ENCODE data around the gene NOX4. TPM values are rescaled to one million over a fixed set of nuclear protein-coding genes. Genes with fewer than 3 reads are reported as not detected.
"Not testable (repeated sequence)": the region's sequence is repeated elsewhere in the genome, so short reads cannot be mapped to it uniquely, and the experiment has no call there.

NOX4 gene
- total and polyA plus RNA-seq, 8 donors = 0.28 to 2.8 (median 0.50) TPM; not detected in 3

GRCh38 chr11:89416961-89417360 is 74.2 kb downstream of the NOX4 start:
- no peak overlapping the region for H3K4me3 ChIP-seq
- TF ChIP-seq EP300 (IDR thresholded peaks at IDR 0.05) = no peak
- TF ChIP-seq POLR2A (IDR thresholded peaks at IDR 0.05) = no peak
- no peaks in the 10 kb centered on the region for H3K36me3 ChIP-seq
- no peak for DNase-seq
- no peaks in the 10 kb centered on the region for H3K9me3 ChIP-seq
- intact Hi-C loops (cut with DNase I; ENCODE audit: low total_unique reads) = no loop called here
- no peaks in the 10 kb centered on the region for H3K4me1 ChIP-seq
- H3K27ac ChIP-seq = no peak overlapping the region
- no peaks in the 10 kb centered on the region for H3K27me3 ChIP-seq
- 36 to 59% (median 53%) methylated on average over 2 of the region's 2 CpGs for WGBS, 5 donors

- H3K27me3 ChIP-seq; H3K27ac ChIP-seq; H3K4me1 ChIP-seq; DNase-seq; H3K4me3 ChIP-seq; H3K9me3 ChIP-seq; intact Hi-C loops (cut with DNase I; ENCODE audit: low total_unique reads); H3K36me3 ChIP-seq: not testable (repeated sequence)
- 93 to 96% (median 95%) methylated on average over 3 of the region's 3 CpGs for WGBS, 5 donors
Observed at GRCh38 chr11:89411112-89411511, 80.1 kb downstream of the NOX4 start.

- H3K4me3 ChIP-seq; intact Hi-C loops (cut with DNase I; ENCODE audit: low total_unique reads); H3K4me1 ChIP-seq; H3K36me3 ChIP-seq; H3K9me3 ChIP-seq; H3K27me3 ChIP-seq; H3K27ac ChIP-seq; DNase-seq: not testable (repeated sequence)
- WGBS, 5 donors = 63 to 91% (median 76%) methylated on average over 1 of the region's 1 CpG
Observed at GRCh38 chr11:89410666-89411065, 80.5 kb downstream of the NOX4 start.

GRCh38 chr11:89408441-89408840 is 82.7 kb downstream of the NOX4 start:
- WGBS, 5 donors = 70 to 80% (median 78%) methylated on average over 2 of the region's 2 CpGs

GRCh38 chr11:89405629-89406028 is 85.5 kb downstream of the NOX4 start:
- 70 to 91% (median 85%) methylated on average over 1 of the region's 1 CpG for WGBS, 5 donors
- no peaks in the 10 kb centered on the region for H3K36me3 ChIP-seq
- no peak overlapping the region for H3K27ac ChIP-seq
- TF ChIP-seq CTCF (IDR thresholded peaks at IDR 0.05) (no peak), POLR2A (IDR thresholded peaks at IDR 0.05) (no peak), EP300 (IDR thresholded peaks at IDR 0.05) (no peak), POLR2AphosphoS5 (IDR thresholded peaks at IDR 0.05) (no peak)
- H3K27me3 ChIP-seq = no peaks in the 10 kb centered on the region
- DNase-seq = no peak
- no peaks in the 10 kb centered on the region for H3K9me3 ChIP-seq
- intact Hi-C loops (cut with DNase I; ENCODE audit: low total_unique reads) = no loop called here
- no peak overlapping the region for H3K4me3 ChIP-seq
- no peaks in the 10 kb centered on the region for H3K4me1 ChIP-seq

More at GRCh38 chr11:89408441-89408840, 82.7 kb downstream of the NOX4 start:
- H3K4me1 ChIP-seq; intact Hi-C loops (cut with DNase I; ENCODE audit: low total_unique reads); H3K27ac ChIP-seq; H3K27me3 ChIP-seq; DNase-seq; H3K4me3 ChIP-seq; H3K36me3 ChIP-seq; H3K9me3 ChIP-seq: not testable (repeated sequence)

GRCh38 chr11:89391654-89392053 is 99.5 kb downstream of the NOX4 start:
- H3K27ac ChIP-seq; H3K27me3 ChIP-seq; intact Hi-C loops (cut with DNase I; ENCODE audit: low total_unique reads); H3K4me1 ChIP-seq; H3K4me3 ChIP-seq; H3K9me3 ChIP-seq; H3K36me3 ChIP-seq; DNase-seq: not testable (repeated sequence)
- 47 to 75% (median 71%) methylated on average over 1 of the region's 1 CpG for WGBS, 5 donors

- intact Hi-C loops (cut with DNase I; ENCODE audit: low total_unique reads); H3K36me3 ChIP-seq; H3K27me3 ChIP-seq; H3K27ac ChIP-seq; H3K4me1 ChIP-seq; DNase-seq; H3K4me3 ChIP-seq: not testable (repeated sequence)
- 86 to 92% (median 92%) methylated on average over 3 of the region's 3 CpGs for WGBS, 5 donors
- peaks cover 0 to 21% (median 7%) of the 10 kb centered on the region in 4 donors for H3K9me3 ChIP-seq
Observed at GRCh38 chr11:89387501-89387900, 103.7 kb downstream of the NOX4 start.

- intact Hi-C loops (cut with DNase I; ENCODE audit: low total_unique reads); H3K27me3 ChIP-seq; H3K4me1 ChIP-seq; H3K27ac ChIP-seq; DNase-seq; H3K36me3 ChIP-seq; H3K4me3 ChIP-seq: not testable (repeated sequence)
- H3K9me3 ChIP-seq = peaks cover 0 to 21% (median 7%) of the 10 kb centered on the region in 4 donors
- WGBS, 5 donors = 85 to 91% (median 87%) methylated on average over 6 of the region's 6 CpGs
Observed at GRCh38 chr11:89382986-89383385, 108.2 kb downstream of the NOX4 start.

Measured in stomach (tissue), 9 donors.